ENCODE measurements around the gene WDR43. TPM values are rescaled to one million over a fixed set of nuclear protein-coding genes. Genes with fewer than 3 reads are reported as not detected.

WDR43 gene
- polyA plus RNA-seq, 1 of the 3 experiments (the other 2 are of a cell fraction) = 35.1 TPM

DNA sequence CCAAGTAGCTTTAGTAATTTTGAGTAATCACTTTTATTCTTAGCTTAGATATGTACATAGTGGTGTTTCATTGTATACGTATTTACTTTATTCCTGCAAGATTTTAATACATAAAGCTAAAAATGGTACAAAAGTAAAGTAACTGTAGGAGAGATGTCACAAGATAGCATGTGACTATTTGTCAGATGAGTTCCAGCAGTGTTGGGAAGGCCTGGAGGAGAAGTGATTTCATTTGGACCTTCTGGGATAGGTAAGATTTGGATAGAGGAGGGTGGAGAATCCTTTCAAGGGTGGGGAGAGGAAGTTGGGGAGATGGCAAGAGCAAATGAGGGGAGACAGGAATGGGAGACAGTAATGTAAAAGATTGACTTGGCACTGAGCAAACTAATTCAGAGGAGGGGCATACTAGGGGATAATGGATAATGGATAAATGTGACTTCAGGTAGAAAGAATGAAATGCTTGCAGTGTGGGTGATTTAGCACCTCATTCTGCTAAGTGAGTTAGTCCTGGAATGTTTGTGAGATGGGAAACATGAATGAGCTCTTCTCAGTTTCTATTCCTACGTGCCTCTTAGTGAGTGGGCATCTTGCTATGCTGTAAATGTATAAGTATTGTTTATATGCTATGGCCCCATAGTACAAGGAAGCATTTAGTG, 10.5 kb downstream of the WDR43 start (continued):
- TF ChIP-seq YY1 (IDR thresholded peaks at IDR 0.05; ENCODE audit: low read depth) = no peak
- no peak for TF ChIP-seq MEF2A (IDR thresholded peaks at IDR 0.05; ENCODE audit: borderline replicate concordance, low read depth)
- TF ChIP-seq RAD21 (IDR thresholded peaks at IDR 0.05; ENCODE audit: low read length) = no peak
- TF ChIP-seq, protein P1, sequence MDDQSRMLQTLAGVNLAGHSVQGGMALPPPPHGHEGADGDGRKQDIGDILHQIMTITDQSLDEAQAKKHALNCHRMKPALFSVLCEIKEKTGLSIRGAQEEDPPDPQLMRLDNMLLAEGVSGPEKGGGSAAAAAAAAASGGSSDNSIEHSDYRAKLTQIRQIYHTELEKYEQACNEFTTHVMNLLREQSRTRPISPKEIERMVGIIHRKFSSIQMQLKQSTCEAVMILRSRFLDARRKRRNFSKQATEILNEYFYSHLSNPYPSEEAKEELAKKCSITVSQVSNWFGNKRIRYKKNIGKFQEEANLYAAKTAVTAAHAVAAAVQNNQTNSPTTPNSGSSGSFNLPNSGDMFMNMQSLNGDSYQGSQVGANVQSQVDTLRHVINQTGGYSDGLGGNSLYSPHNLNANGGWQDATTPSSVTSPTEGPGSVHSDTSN (IDR thresholded peaks at IDR 0.05) = no peak
- no peak for TF ChIP-seq EP300 (IDR thresholded peaks at IDR 0.05; ENCODE audit: borderline replicate concordance in 1 of 2, low read depth in 1 of 2, low read length in 1 of 2)
- TF ChIP-seq SMC3 (IDR thresholded peaks at IDR 0.05; ENCODE audit: low read depth, low read length) = no peak

DNA sequence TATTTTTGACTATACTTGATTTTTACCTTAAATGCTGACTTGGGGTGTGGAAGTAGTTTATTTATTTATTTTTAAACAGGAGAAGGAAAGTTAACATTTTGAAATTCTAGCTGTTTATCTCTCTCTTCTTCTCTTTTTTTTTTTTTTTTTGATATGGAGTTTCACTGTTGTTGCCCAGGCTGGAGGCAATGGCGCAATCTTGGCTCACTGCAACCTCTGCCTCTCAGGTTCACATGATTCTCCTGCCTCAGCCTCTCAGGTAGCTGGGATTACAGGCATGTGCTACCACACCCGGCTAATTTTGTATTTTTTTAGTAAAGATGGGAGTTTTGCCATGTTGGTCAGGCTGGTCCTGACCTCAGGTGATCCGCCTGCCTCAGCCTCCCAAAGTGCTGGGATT, 11.1 kb downstream of the WDR43 start:
- Histone ChIP-seq H3K4me3 (ENCODE audit: low read depth in 2 of 2, low read length in 1 of 2) (no peak overlapping the region), H2AFZ (ENCODE audit: low read depth) (no peak overlapping the region), H3K36me3 (replicated peaks in 1 of 2; ENCODE audit: control insufficient read depth in 1 of 2, insufficient read depth in 2 of 2, low read length in 1 of 2) (peaks cover 60 to 65% of the 10 kb centered on the region in 2 experiments), H3K9me2 (no peaks in the 10 kb centered on the region), H3K9me3 (no peaks in the 10 kb centered on the region), H3K9ac (no peak overlapping the region), H3K4me1 (ENCODE audit: control insufficient read depth in 1 of 2, insufficient read depth in 2 of 2, low read depth in 1 of 2, low read length in 1 of 2) (no peaks in the 10 kb centered on the region; a peak in 1 of 4 replicates), H3K27ac (ENCODE audit: low read depth in 2 of 2, low read length in 1 of 2) (no peak overlapping the region), H3K27me3 (ENCODE audit: insufficient read depth) (no peaks in the 10 kb centered on the region), H3F3A (replicated peaks; ENCODE audit: insufficient read depth) (peaks cover 9% of the 10 kb centered on the region), H4K20me1 (ENCODE audit: insufficient read depth) (peaks cover 87% of the 10 kb centered on the region), H3K79me2 (ENCODE audit: insufficient read depth) (peaks cover 100% of the 10 kb centered on the region), H3K4me2 (no peak overlapping the region)
- ChIA-PET POLR2A (interaction anchor here (0.6 kb wide), 2 partner anchors 9 to 22 kb away, joined by 3 to 6 read pairs; no protein-coding TSS in a partner anchor), CTCF (interaction anchor here (1.3 to 1.5 kb wide), 2 partner anchors 9 to 311 kb away, joined by 3 read pairs; no protein-coding TSS in a partner anchor)
- TF ChIP-seq RAD21 (IDR thresholded peaks at IDR 0.05; ENCODE audit: low read length) (no peak), FOXM1 (IDR thresholded peaks at IDR 0.05; ENCODE audit: low read depth) (no peak), RXRA (IDR thresholded peaks at IDR 0.05; ENCODE audit: borderline replicate concordance, low read depth) (no peak), RFX5 (IDR thresholded peaks at IDR 0.05; ENCODE audit: low read length) (no peak), SMC3 (IDR thresholded peaks at IDR 0.05; ENCODE audit: low read depth, low read length) (no peak), YY1 (IDR thresholded peaks at IDR 0.05; ENCODE audit: low read depth) (no peak), NRF1 (IDR thresholded peaks at IDR 0.05; ENCODE audit: low read depth, low read length) (no peak), JUND (IDR thresholded peaks at IDR 0.05) (no peak), SIN3A (IDR thresholded peaks at IDR 0.05; ENCODE audit: borderline replicate concordance, low read depth, low read length) (no peak), TEAD4 (IDR thresholded peaks at IDR 0.05; ENCODE audit: borderline replicate concordance, insufficient read depth) (no peak), ELF1 (IDR thresholded peaks at IDR 0.05) (no peak)
- TF ChIP-seq, protein P2, sequence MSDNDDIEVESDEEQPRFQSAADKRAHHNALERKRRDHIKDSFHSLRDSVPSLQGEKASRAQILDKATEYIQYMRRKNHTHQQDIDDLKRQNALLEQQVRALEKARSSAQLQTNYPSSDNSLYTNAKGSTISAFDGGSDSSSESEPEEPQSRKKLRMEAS (IDR thresholded peaks at IDR 0.05; ENCODE audit: low read depth) = no peak
- TF ChIP-seq, protein P3, sequence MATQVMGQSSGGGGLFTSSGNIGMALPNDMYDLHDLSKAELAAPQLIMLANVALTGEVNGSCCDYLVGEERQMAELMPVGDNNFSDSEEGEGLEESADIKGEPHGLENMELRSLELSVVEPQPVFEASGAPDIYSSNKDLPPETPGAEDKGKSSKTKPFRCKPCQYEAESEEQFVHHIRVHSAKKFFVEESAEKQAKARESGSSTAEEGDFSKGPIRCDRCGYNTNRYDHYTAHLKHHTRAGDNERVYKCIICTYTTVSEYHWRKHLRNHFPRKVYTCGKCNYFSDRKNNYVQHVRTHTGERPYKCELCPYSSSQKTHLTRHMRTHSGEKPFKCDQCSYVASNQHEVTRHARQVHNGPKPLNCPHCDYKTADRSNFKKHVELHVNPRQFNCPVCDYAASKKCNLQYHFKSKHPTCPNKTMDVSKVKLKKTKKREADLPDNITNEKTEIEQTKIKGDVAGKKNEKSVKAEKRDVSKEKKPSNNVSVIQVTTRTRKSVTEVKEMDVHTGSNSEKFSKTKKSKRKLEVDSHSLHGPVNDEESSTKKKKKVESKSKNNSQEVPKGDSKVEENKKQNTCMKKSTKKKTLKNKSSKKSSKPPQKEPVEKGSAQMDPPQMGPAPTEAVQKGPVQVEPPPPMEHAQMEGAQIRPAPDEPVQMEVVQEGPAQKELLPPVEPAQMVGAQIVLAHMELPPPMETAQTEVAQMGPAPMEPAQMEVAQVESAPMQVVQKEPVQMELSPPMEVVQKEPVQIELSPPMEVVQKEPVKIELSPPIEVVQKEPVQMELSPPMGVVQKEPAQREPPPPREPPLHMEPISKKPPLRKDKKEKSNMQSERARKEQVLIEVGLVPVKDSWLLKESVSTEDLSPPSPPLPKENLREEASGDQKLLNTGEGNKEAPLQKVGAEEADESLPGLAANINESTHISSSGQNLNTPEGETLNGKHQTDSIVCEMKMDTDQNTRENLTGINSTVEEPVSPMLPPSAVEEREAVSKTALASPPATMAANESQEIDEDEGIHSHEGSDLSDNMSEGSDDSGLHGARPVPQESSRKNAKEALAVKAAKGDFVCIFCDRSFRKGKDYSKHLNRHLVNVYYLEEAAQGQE (IDR thresholded peaks at IDR 0.05; ENCODE audit: low read depth, low read length) = no peak
- TF ChIP-seq, protein P4, sequence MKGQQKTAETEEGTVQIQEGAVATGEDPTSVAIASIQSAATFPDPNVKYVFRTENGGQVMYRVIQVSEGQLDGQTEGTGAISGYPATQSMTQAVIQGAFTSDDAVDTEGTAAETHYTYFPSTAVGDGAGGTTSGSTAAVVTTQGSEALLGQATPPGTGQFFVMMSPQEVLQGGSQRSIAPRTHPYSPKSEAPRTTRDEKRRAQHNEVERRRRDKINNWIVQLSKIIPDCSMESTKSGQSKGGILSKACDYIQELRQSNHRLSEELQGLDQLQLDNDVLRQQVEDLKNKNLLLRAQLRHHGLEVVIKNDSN (IDR thresholded peaks at IDR 0.05; ENCODE audit: borderline replicate concordance, low read depth) = no peak
- TF ChIP-seq, protein P1 (IDR thresholded peaks at IDR 0.05) = no peak
- TF ChIP-seq, protein P5, sequence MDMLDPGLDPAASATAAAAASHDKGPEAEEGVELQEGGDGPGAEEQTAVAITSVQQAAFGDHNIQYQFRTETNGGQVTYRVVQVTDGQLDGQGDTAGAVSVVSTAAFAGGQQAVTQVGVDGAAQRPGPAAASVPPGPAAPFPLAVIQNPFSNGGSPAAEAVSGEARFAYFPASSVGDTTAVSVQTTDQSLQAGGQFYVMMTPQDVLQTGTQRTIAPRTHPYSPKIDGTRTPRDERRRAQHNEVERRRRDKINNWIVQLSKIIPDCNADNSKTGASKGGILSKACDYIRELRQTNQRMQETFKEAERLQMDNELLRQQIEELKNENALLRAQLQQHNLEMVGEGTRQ (IDR thresholded peaks at IDR 0.05; ENCODE audit: borderline replicate concordance, low read depth, low read length) = no peak
- WGBS (ENCODE audit: low lambda C conversion rate) = 97% methylated on average over 3 of the region's 3 CpGs
- DNase-seq = no peak
